ENCODE results near the gene AFF1. TPM values are rescaled to one million over a fixed set of nuclear protein-coding genes. Genes with fewer than 3 reads are reported as not detected.

Gene AFF1
- total RNA-seq, 1 experiment from 2014 or later, result 23.9 TPM

- in situ Hi-C loops (cut with HindIII; ENCODE audit: low pct_unique_long_range_greater_than_20kb, low sequenced_read_pairs), result no loop called here
- CTCF ChIA-PET, result no interaction called here
Observed at GRCh38 chr4:87132035-87132434, 197.2 kb downstream of the AFF1 start.

GRCh38 chr4:87133183-87133582 is 198.4 kb downstream of the AFF1 start:
- BruUV-seq (replicated peaks), result no TSS peak
- POLR2A ChIA-PET, result no interaction called here
- Histone ChIP-seq H3K27me3 (ENCODE audit: control insufficient read depth, insufficient read depth, low read length) (no peaks in the 10 kb centered on the region), H3K36me3 (ENCODE audit: control insufficient read depth, insufficient read depth, low read length) (no peaks in the 10 kb centered on the region; the same call in 1 of the 2 replicates), H3K4me3 (ENCODE audit: low read depth in 2 of 2, low read length in 2 of 2) (no peak overlapping the region), H3K9me3 (ENCODE audit: control insufficient read depth, insufficient read depth, low read depth, low read length) (no peaks in the 10 kb centered on the region), H3K4me1 (ENCODE audit: control insufficient read depth, insufficient read depth, low read length) (no peaks in the 10 kb centered on the region), H3K27ac (ENCODE audit: low read length) (no peak overlapping the region)
- intact Hi-C loops (cut with micrococcal nuclease; ENCODE audit: unreplicated experiment), result no loop called here
- CTCF ChIA-PET, result no interaction called here
- no peak for ATAC-seq
- in situ Hi-C loops (cut with HindIII; ENCODE audit: low pct_unique_long_range_greater_than_20kb, low sequenced_read_pairs), result no loop called here
- DNase-seq (ENCODE audit: low read depth, low spot score), result no peak
- TF ChIP-seq TCF7L2 (IDR thresholded peaks at IDR 0.05; ENCODE audit: low read depth, low read length), result no peak
- TF ChIP-seq REST (IDR thresholded peaks at IDR 0.05; ENCODE audit: insufficient read depth in 1 of 2, low read depth in 2 of 2, low read length in 1 of 2), result no peak
- no peak for TF ChIP-seq CTCF (IDR thresholded peaks at IDR 0.05)
- no peak for TF ChIP-seq POLR2AphosphoS5 (IDR thresholded peaks at IDR 0.05; ENCODE audit: low read depth, low read length)
- no peak for TF ChIP-seq SIN3A (IDR thresholded peaks at IDR 0.05; ENCODE audit: borderline replicate concordance, insufficient read depth, low read depth, low read length)

More at GRCh38 chr4:87132035-87132434, 197.2 kb downstream of the AFF1 start:
- Histone ChIP-seq H3K36me3 (ENCODE audit: control insufficient read depth, insufficient read depth, low read length) (no peaks in the 10 kb centered on the region; the same call in 1 of the 2 replicates), H3K4me3 (ENCODE audit: low read depth in 2 of 2, low read length in 2 of 2) (no peak overlapping the region), H3K9me3 (ENCODE audit: control insufficient read depth, insufficient read depth, low read depth, low read length) (no peaks in the 10 kb centered on the region), H3K27ac (ENCODE audit: low read length) (no peak overlapping the region), H3K4me1 (ENCODE audit: control insufficient read depth, insufficient read depth, low read length) (no peaks in the 10 kb centered on the region), H3K27me3 (ENCODE audit: control insufficient read depth, insufficient read depth, low read length) (no peaks in the 10 kb centered on the region)
- ATAC-seq (no peak), DNase-seq (ENCODE audit: low read depth, low spot score) (no peak)
- no peak for TF ChIP-seq REST (IDR thresholded peaks at IDR 0.05; ENCODE audit: insufficient read depth in 1 of 2, low read depth in 2 of 2, low read length in 1 of 2)
- no peak for TF ChIP-seq POLR2AphosphoS5 (IDR thresholded peaks at IDR 0.05; ENCODE audit: low read depth, low read length)
- TF ChIP-seq TCF7L2 (IDR thresholded peaks at IDR 0.05; ENCODE audit: low read depth, low read length), result no peak
- TF ChIP-seq SIN3A (IDR thresholded peaks at IDR 0.05; ENCODE audit: borderline replicate concordance, insufficient read depth, low read depth, low read length), result no peak
- no peak for TF ChIP-seq CTCF (IDR thresholded peaks at IDR 0.05)
- no TSS peak for BruUV-seq (replicated peaks)
- POLR2A ChIA-PET, result no interaction called here
- intact Hi-C loops (cut with micrococcal nuclease; ENCODE audit: unreplicated experiment), result no loop called here

Measured in Panc1 (cell line).